GM12891 (cell line): ENCODE results near the gene OSBP2.

Source experiments
- PAX5 ChIP-seq: IDR thresholded peaks from 2 replicates; pipeline ENCODE4 v1.6.1; 2011; ENCODE audit warnings: low read length, moderate library complexity, mild to moderate bottlenecking; ENCODE audit not compliant: insufficient read depth, severe bottlenecking
- POLR2A ChIP-seq: IDR thresholded peaks from 2 replicates; pipeline ENCODE4 v1.6.1; 2011; ENCODE audit warnings: low read depth, low read length, control low read depth
- POLR2AphosphoS5 ChIP-seq: IDR thresholded peaks from 2 replicates; pipeline ENCODE4 v1.6.1; 2011; ENCODE audit warnings: low read depth, low read length, control low read depth
- TAF1 ChIP-seq: IDR thresholded peaks from 2 replicates; pipeline ENCODE4 v1.6.1; 2011; ENCODE audit warnings: low read depth, low read length, control low read depth

GRCh38 chr22:30649430-30650007, 45.2 kb upstream of the OSBP2 start:
- TF ChIP-seq POLR2A (no peak), POLR2AphosphoS5 (no peak), PAX5 (no peak), TAF1 (no peak)
